IPS DF 6.9 (cell line): Measurements from ENCODE around the gene OR5L1.

ENCODE experiments used
- DNase-seq: peaks from one replicate; pipeline ENCODE4 v3.0.0-alpha.2; 2013; ENCODE audit warnings: low read depth, low spot score
- H3K27ac ChIP-seq: one replicate; pipeline ENCODE4 v1.5.1; 2013; ENCODE audit warnings: low read length, control low read depth
- H3K27me3 ChIP-seq: 2 replicates; pipeline ENCODE4 v1.6.1; 2013; ENCODE audit warnings: mild to moderate bottlenecking, low read length; ENCODE audit not compliant: control insufficient read depth, insufficient read depth
- H3K36me3 ChIP-seq: 2 replicates; pipeline ENCODE4 v1.6.1; 2013; ENCODE audit warnings: low read length; ENCODE audit not compliant: control insufficient read depth, insufficient read depth
- H3K4me1 ChIP-seq: 2 replicates; pipeline ENCODE4 v1.6.1; 2013; ENCODE audit warnings: low read length; ENCODE audit not compliant: control insufficient read depth, insufficient read depth
- H3K4me3 ChIP-seq: 2 replicates; pipeline ENCODE4 v1.5.1; 2013; ENCODE audit warnings: mild to moderate bottlenecking, low read length
- H3K9me3 ChIP-seq: 2 replicates; pipeline ENCODE4 v1.6.1; 2013; ENCODE audit warnings: low read length, inconsistent platforms; ENCODE audit not compliant: control insufficient read depth, insufficient read depth
- WGBS: extraction: QIAGEN DNeasy Blood & Tissue Kit; methylation state at CpG from one replicate; pipeline ENCODE4 v1.1.7; 2013; ENCODE audit warnings: mixed read lengths, missing lambda C conversion rate; ENCODE audit not compliant: insufficient read length, insufficient coverage; 5-methylcytosine and 5-hydroxymethylcytosine counted together

OR5L1 gene

DNA sequence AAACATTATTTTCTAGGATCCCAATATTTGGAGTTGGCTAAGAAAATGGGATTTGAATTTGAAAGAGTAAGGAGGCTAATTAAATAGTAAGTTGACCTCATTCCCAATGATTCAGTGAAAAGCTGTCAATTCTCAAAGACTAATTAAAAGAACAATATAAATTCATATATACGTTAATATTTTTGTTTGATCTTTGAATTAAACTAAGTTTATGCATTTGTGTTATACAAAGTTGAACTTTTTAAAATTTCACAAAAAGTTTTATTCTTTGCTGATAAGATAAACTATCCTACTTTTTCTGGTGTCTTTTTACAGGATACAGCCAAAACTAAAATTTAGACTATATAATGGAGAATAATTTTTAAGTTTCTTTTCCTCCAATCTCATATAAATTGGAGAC, at the start of gene OR5L1:
TSS of gene OR5L1 (plus strand) at position 301 of the 400 bp plus-strand sequence. CDS start 100 bp downstream, outside the sequence.
- H3K9me3 ChIP-seq: no peaks in the 10 kb centered on the region
- no CpG with 5 or more reads among the region's 1 CpG for WGBS

DNA sequence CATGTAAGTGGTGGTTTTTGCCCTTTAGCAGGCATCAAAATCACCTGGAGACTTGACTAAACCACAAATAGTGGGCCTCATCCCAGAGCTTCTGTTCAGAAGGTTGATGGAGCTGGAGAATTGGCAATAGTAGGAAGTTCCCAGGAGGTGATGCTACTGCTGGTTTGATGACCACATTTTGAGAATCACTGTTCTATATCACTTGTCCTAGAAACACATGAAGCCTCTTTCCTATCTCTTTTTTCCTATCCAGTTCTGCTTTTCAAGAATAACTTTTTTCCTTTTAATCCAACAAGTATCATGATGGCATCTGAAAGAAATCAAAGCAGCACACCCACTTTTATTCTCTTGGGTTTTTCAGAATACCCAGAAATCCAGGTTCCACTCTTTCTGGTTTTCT, 38.0 kb upstream of the OR5L1 start, which contains the start of gene OR5D13:
TSS of gene OR5D13 (plus strand) at position 301 of the 400 bp plus-strand sequence. CDS start at position 301, 0 bp downstream.
- no peak for DNase-seq
- Histone ChIP-seq H3K27me3 (no peaks in the 10 kb centered on the region), H3K9me3 (peaks cover 1% of the 10 kb centered on the region; the same call in 1 of the 2 replicates)

More for the DNA sequence above, at the start of gene OR5L1:
- Histone ChIP-seq H3K4me1 (no peaks in the 10 kb centered on the region), H3K4me3 (no peak within 1 kb of the TSS), H3K27me3 (no peaks in the 10 kb centered on the region), H3K27ac (no peak within 1 kb of the TSS), H3K36me3 (no peaks in the 10 kb centered on the region)
- DNase-seq: no peak

DNA sequence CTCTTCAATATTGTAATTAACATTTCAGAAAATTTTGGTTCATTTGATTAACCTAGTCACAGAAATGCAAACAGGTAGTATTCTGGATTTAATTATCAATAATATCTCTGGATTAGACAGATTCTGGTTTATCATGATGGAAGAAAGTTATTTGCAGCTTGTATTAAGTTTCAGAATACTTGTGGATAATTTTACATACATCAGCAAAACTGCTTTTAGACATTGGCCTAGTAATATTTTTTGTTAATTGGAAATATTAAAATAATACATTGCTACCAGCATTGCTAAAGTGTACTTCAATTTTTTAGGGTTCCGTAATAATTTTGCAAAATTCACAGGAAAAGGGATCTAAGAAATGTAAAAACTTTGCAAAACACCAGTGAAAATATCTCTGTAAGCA, 19.6 kb upstream of the OR5L1 start:
- peaks cover 8% of the 10 kb centered on the region for H3K9me3 ChIP-seq

More for the DNA sequence above, 38.0 kb upstream of the OR5L1 start, which contains the start of gene OR5D13:
- Histone ChIP-seq H3K36me3 (no peaks in the 10 kb centered on the region), H3K4me3 (no peak within 1 kb of the TSS), H3K4me1 (no peaks in the 10 kb centered on the region), H3K27ac (no peak within 1 kb of the TSS)

DNA sequence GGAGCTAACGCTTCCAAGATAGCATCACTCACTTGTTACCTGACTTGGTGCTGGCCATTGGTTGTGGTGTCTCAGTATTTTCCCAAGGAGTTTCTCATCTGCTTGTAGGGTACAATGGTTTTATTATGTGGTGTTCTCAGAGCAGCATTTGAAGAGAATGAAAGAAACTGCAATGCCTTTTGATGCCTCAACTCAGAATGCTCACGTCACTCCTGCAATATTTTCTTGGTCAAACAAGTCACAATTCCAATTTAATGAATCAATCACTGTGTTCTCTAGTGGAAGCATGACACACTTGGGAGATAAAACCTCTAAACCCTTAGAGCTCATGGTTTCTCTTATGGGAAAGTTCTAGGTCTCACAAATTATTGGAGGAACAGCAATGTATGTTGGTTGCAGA, 17.8 kb upstream of the OR5L1 start:
- no peak for DNase-seq
- no peaks in the 10 kb centered on the region for H3K4me1 ChIP-seq
- H3K27ac ChIP-seq: no peak overlapping the region
- H3K4me3 ChIP-seq: no peak overlapping the region
- peaks cover 2% of the 10 kb centered on the region for H3K9me3 ChIP-seq
- no CpG with 5 or more reads among the region's 2 CpGs for WGBS
- no peaks in the 10 kb centered on the region for H3K36me3 ChIP-seq
- H3K27me3 ChIP-seq: no peaks in the 10 kb centered on the region

More for the DNA sequence above, 19.6 kb upstream of the OR5L1 start:
- H3K27me3 ChIP-seq: no peaks in the 10 kb centered on the region
- H3K4me3 ChIP-seq: no peak overlapping the region
- H3K36me3 ChIP-seq: no peaks in the 10 kb centered on the region
- no CpG with 5 or more reads among the region's 1 CpG for WGBS
- no peaks in the 10 kb centered on the region for H3K4me1 ChIP-seq
- no peak overlapping the region for H3K27ac ChIP-seq
- DNase-seq: no peak

DNA sequence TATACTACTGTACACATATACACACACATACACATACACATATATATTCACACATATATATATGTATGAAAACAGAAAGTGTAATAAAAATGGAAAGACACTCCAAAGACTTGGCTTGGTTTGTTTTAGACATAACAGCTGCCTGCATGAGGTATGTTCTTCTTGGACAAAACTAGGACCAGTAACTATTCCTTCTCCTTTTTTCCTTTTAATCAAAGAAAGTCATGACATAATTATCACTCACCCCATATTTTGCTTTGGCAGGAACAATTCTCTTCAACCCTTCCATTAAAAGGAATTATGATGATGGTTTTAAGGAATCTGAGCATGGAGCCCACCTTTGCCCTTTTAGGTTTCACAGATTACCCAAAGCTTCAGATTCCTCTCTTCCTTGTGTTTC, 15.9 kb upstream of the OR5L1 start, which contains the start of gene OR5D14:
TSS of gene OR5D14 (plus strand) at position 301 of the 400 bp plus-strand sequence. CDS start at position 301, 0 bp downstream.
- H3K36me3 ChIP-seq: no peaks in the 10 kb centered on the region
- no peak for DNase-seq
- H3K9me3 ChIP-seq: peaks cover 2% of the 10 kb centered on the region
- no peaks in the 10 kb centered on the region for H3K4me1 ChIP-seq
- H3K27me3 ChIP-seq: no peaks in the 10 kb centered on the region
- no peak within 1 kb of the TSS for H3K27ac ChIP-seq
- no peak within 1 kb of the TSS for H3K4me3 ChIP-seq

DNA sequence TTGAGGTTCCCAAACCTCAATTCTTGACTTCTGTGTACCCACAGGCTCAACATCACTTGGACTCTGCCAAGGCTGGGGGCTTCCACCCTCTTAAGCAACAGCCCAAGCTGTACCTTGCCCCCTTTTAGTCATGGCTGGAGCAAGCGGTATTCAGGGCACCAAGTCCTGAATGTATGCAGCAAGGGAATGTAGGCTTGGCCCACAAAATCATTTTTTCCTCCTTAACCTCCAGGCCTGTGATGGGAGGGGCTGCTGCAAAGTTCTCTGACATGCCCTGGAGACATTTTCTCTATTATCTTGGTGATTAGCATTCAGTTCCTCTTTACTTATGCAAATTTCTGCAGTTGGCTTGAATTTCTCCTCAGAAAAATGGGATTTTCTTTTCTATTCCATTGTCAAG, 4.9 kb upstream of the OR5L1 start:
- H3K27ac ChIP-seq: no peak overlapping the region
- no peaks in the 10 kb centered on the region for H3K36me3 ChIP-seq
- H3K27me3 ChIP-seq: no peaks in the 10 kb centered on the region
- DNase-seq: no peak
- WGBS: no CpG with 5 or more reads among the region's 1 CpG
- H3K4me1 ChIP-seq: no peaks in the 10 kb centered on the region
- 0 out of 2 replicates have a peak, but pooled peaks cover 2% of the 10 kb centered on the region for H3K9me3 ChIP-seq
- no peak overlapping the region for H3K4me3 ChIP-seq

DNA sequence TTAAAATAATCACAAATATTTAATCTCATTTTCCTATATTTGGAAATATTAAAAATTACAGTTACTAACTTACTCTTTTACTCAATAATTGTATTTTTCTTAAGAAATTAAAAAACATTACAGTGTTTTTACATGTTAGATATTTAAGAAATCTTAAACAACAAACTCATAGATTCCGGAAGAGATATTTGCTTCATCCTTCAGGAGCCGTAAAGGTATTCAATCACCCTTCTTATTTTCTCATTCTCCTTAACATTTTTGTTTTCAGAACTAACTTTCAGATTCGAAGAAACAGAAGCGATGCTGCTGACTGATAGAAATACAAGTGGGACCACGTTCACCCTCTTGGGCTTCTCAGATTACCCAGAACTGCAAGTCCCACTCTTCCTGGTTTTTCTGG, 8.2 kb downstream of the OR5L1 start, which contains the start of gene OR5D18:
TSS of gene OR5D18 (plus strand) at position 301 of the 400 bp plus-strand sequence. CDS start at position 301, 0 bp downstream.
- no CpG with 5 or more reads among the region's 5 CpGs for WGBS
- DNase-seq: no peak
- no peaks in the 10 kb centered on the region; the same call in 1 of the 2 replicates for H3K9me3 ChIP-seq

DNA sequence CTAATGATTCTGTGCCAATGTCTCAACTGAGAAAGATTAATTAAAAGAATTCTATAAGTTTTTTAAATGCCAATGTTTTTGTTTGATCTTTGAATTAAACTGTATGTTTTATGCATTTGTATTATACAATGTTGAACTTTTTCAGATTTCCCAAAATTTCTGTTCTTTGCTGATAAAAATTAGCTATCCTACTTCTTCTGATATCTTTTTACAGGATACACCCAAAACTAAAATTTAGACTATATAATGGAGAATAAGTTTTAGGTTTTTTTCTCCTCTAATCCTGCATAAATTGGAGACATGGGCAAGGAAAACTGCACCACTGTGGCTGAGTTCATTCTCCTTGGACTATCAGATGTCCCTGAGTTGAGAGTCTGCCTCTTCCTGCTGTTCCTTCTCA, 15.8 kb downstream of the OR5L1 start, which contains the start of gene OR5L2:
TSS of gene OR5L2 (plus strand) at position 301 of the 400 bp plus-strand sequence. CDS start at position 301, 0 bp downstream.
- H3K27me3 ChIP-seq: no peaks in the 10 kb centered on the region
- H3K27ac ChIP-seq: no peak within 1 kb of the TSS
- no peaks in the 10 kb centered on the region for H3K4me1 ChIP-seq
- H3K36me3 ChIP-seq: no peaks in the 10 kb centered on the region
- H3K4me3 ChIP-seq: no peak within 1 kb of the TSS
- DNase-seq: no peak
- peaks cover 4% of the 10 kb centered on the region for H3K9me3 ChIP-seq

More for the DNA sequence above, 8.2 kb downstream of the OR5L1 start, which contains the start of gene OR5D18:
- Histone ChIP-seq H3K36me3 (no peaks in the 10 kb centered on the region), H3K4me1 (no peaks in the 10 kb centered on the region), H3K27me3 (no peaks in the 10 kb centered on the region), H3K27ac (no peak within 1 kb of the TSS), H3K4me3 (no peak within 1 kb of the TSS)

DNA sequence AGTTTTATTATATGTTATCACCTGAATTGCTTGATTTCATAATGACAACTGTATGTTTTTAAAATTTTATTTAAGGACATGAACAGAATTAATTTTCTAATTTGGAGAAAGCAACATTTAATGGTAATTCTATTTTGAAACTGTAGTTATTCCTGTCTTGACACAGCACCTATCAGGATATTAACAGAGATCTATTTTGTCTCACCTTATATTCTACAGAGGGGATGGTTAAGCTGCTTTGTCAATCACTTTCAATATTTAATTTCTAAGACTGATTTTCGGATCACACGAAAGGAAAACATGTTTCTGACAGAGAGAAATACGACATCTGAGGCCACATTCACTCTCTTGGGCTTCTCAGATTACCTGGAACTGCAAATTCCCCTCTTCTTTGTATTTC, 27.3 kb downstream of the OR5L1 start, which contains the start of gene OR5D16:
TSS of gene OR5D16 (plus strand) at position 301 of the 400 bp plus-strand sequence. CDS start at position 301, 0 bp downstream.
- no peaks in the 10 kb centered on the region for H3K36me3 ChIP-seq
- H3K27me3 ChIP-seq: no peaks in the 10 kb centered on the region
- no peak within 1 kb of the TSS for H3K4me3 ChIP-seq
- H3K9me3 ChIP-seq: peaks cover 1% of the 10 kb centered on the region; the same call in 1 of the 2 replicates
- no peaks in the 10 kb centered on the region for H3K4me1 ChIP-seq
- H3K27ac ChIP-seq: no peak within 1 kb of the TSS
- WGBS: no CpG with 5 or more reads among the region's 3 CpGs
- no peak for DNase-seq

DNA sequence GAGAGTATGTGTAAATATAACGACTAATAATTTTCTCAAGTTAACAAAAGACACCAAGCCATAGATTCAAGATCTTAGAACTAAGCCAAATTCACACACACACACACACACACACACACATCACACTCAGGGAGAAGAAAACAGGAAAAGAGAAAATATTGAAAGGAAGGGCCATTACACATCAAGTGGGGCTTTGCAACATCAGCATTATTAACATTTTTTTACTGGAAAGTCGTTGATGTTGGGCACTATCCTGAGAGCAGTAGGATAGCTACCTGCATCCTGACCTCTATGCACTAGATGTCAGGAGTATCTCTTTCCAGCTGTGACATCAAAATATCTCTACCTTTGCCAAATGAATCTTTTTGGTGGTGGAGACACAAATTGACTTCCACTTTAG, 36.3 kb downstream of the OR5L1 start:
- no peak overlapping the region for H3K4me3 ChIP-seq
- H3K27me3 ChIP-seq: no peaks in the 10 kb centered on the region
- no peak for DNase-seq
- no peak overlapping the region for H3K27ac ChIP-seq
- no peaks in the 10 kb centered on the region for H3K36me3 ChIP-seq
- H3K4me1 ChIP-seq: no peaks in the 10 kb centered on the region
- H3K9me3 ChIP-seq: peaks cover 1% of the 10 kb centered on the region; the same call in 1 of the 2 replicates
- no CpG with 5 or more reads among the region's 2 CpGs for WGBS

DNA sequence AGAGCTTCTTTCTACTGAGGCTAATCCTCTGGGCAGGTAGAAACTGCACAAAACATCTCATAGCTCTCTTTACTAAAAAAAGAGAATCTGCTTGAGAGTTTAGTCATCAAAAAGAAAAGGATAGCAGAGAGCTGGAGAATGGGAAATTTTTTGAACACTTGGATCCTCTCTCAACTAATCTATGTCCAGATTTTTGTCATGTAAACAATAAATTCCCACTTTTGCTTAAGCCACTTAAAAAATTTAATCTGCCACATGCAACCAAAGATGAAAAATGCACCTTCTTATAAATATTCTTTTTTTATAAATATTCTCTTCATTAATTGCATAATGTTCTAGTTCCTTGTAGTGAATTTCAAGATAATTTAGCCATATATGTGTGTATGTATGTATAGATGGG, 37.9 kb downstream of the OR5L1 start:
- Histone ChIP-seq H3K4me3 (no peak overlapping the region), H3K27ac (no peak overlapping the region), H3K36me3 (no peaks in the 10 kb centered on the region), H3K27me3 (no peaks in the 10 kb centered on the region), H3K4me1 (no peaks in the 10 kb centered on the region), H3K9me3 (peaks cover 1% of the 10 kb centered on the region; the same call in 1 of the 2 replicates)
- no peak for DNase-seq
